RWPE1 (cell line): Measurements from ENCODE around the gene G6PC1.
"Not testable (repeated sequence)": the region's sequence is repeated elsewhere in the genome, so short reads cannot be mapped to it uniquely, and the experiment has no call there.

Experiments
- CTCF ChIA-PET: fragments of 350-600 bp; sonication (Branson Sonifier 250); formaldehyde crosslinking; extraction: SDS; loops from one replicate; lab custom pipeline; 2021; lab: Yijun Ruan, JAX
- POLR2A ChIA-PET: fragments of 400-600 bp; formaldehyde crosslinking; extraction: SDS; loops from one replicate; lab custom pipeline; 2020; ENCODE audit warnings: antibody characterized with exemption; ENCODE audit not compliant: low non-redundant PET; lab: Yijun Ruan, JAX
- DNase-seq: peaks from one replicate; pipeline ENCODE4 v3.0.0; 2012; ENCODE audit warnings: low spot score
- H3K27ac ChIP-seq: fragments of 450-650 bp; 2 replicates; pipeline ENCODE4 v1.5.1; 2017
- TF ChIP-seq, protein P1 (sequence below): fragments of 450-650 bp; conservative IDR thresholded peaks from 2 replicates; pipeline ENCODE4 v1.5.1; 2017; ENCODE audit warnings: low read depth, mild to moderate bottlenecking

Gene G6PC1

GRCh38 chr17:42877037-42877436 is 23.6 kb upstream of the G6PC1 start:
- DNase-seq, result no peak
- CTCF ChIA-PET, result no interaction called here
- POLR2A ChIA-PET, result no interaction called here
- TF ChIP-seq, protein P1, sequence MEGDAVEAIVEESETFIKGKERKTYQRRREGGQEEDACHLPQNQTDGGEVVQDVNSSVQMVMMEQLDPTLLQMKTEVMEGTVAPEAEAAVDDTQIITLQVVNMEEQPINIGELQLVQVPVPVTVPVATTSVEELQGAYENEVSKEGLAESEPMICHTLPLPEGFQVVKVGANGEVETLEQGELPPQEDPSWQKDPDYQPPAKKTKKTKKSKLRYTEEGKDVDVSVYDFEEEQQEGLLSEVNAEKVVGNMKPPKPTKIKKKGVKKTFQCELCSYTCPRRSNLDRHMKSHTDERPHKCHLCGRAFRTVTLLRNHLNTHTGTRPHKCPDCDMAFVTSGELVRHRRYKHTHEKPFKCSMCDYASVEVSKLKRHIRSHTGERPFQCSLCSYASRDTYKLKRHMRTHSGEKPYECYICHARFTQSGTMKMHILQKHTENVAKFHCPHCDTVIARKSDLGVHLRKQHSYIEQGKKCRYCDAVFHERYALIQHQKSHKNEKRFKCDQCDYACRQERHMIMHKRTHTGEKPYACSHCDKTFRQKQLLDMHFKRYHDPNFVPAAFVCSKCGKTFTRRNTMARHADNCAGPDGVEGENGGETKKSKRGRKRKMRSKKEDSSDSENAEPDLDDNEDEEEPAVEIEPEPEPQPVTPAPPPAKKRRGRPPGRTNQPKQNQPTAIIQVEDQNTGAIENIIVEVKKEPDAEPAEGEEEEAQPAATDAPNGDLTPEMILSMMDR, result no peak
- H3K27ac ChIP-seq, result no peak overlapping the region

GRCh38 chr17:42878123-42878880 is 22.3 kb upstream of the G6PC1 start:
- TF ChIP-seq, protein P1, result no peak
- ChIA-PET CTCF (interaction anchor here (0.6 kb wide), 1 partner anchor 24 kb away, joined by 3 read pairs; no protein-coding TSS in a partner anchor), POLR2A (no interaction called here)
- H3K27ac ChIP-seq, result no peak overlapping the region
- no peak for DNase-seq

DNA sequence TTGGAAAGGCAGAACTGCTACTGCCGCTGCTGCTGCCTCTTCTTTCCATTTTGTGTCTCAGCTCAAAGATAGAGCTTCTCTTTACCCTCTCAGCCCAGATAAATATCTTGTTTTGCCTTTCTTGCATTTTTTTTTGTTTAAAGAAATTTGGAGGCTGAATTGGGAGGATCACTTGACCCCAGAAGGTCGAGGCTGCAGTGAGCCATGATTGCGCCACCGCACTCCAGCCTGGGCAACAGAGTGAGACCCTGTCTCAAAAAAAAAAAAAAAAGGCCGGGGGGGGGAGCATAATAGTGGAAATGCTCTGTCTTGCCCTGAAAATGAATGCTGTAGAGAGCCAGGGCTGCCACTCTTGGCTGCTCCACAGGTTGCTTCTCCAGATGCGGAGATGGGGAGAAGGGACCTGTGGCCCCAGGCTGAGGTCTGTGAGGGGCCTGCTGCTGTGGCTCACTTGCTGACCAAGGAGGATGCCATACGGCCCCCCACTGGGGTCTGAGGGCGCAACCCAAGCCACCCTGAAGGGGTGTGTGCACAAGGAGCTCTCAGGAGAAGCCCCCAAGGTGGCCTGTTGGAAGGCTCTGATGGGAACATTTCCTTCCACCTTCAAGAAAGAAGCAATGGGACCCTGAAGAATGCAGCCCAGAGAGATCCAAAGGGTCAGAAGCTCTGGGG is 21.5 kb upstream of the G6PC1 start:
- POLR2A ChIA-PET, result no interaction called here
- H3K27ac ChIP-seq, result no peak overlapping the region
- no peak for DNase-seq
- CTCF ChIA-PET, result no interaction called here
- TF ChIP-seq, protein P1, result no peak

GRCh38 chr17:42879596-42879985 is 21.0 kb upstream of the G6PC1 start:
- DNase-seq, result no peak
- TF ChIP-seq, protein P1, result no peak
- POLR2A ChIA-PET, result no interaction called here
- CTCF ChIA-PET, result interaction anchor here (0.6 kb wide), 1 partner anchor 23 kb away, joined by 4 read pairs; no protein-coding TSS in a partner anchor
- H3K27ac ChIP-seq, result no peak overlapping the region

- ChIA-PET POLR2A (no interaction called here), CTCF (interaction anchor here (0.6 to 0.8 kb wide), 2 partner anchors 23 to 37 kb away, joined by 3 read pairs; no protein-coding TSS in a partner anchor)
- DNase-seq, result no peak
- no peak overlapping the region for H3K27ac ChIP-seq
- TF ChIP-seq, protein P1, result no peak
These were observed 19.8 kb upstream of the G6PC1 start for GRCh38 chr17:42880776-42881310.

DNA sequence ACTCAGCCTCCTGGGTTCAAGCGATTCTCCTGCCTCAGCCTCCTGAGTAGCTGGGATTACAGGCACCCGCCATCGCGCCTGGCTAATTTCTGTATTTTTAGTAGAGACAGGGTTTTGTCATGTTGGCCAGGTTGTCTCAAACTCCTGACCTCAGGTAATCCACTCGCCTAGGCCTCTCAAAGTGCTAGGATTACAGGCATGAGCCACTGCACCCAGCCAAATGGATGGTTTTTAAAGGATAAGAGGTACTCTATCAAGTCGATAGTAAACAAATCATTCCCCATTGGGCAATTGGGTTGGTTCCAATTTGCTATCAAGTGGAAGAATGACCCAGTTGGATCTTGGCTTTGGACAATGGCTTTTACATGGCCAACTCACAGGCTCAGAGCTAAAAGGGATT is 18.9 kb upstream of the G6PC1 start:
- POLR2A ChIA-PET, DNase-seq, H3K27ac ChIP-seq: not testable (repeated sequence)
- CTCF ChIA-PET, result interaction anchor here (0.8 kb wide), 1 partner anchor 38 kb away, joined by 3 read pairs; no protein-coding TSS in a partner anchor
